ENCODE measurements around the gene NBEAL2.

DNA sequence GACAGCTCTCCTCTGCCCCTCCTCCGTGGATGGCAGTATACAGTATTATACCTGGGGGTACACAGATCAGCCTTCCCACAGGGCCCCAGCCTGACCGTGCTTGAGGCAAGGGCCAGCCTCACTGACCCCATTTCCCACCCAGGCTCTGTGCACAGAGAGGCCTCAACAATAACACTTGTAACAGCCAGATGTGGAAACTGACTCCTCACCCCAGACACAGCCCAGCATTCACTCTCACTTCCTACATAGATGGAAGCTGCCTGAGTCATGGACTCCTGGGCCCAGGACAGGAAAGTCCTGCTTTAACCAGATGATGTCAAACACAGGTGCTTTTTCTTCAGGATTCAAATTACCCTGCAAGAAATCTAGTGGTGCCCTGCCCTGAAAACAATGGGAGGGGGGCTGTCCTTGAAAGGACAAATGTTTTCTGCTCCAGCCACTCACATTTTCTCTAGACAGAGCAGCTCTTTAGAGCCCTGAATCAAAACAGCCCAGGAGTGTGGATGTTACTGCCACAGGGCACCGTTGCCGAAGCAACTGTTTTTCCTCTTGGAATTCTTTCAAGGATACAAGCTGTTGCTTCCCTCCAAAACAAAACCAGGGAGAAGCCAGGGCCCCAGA lies 19.3 kb upstream of the NBEAL2 start:
- TF ChIP-seq, protein P1, sequence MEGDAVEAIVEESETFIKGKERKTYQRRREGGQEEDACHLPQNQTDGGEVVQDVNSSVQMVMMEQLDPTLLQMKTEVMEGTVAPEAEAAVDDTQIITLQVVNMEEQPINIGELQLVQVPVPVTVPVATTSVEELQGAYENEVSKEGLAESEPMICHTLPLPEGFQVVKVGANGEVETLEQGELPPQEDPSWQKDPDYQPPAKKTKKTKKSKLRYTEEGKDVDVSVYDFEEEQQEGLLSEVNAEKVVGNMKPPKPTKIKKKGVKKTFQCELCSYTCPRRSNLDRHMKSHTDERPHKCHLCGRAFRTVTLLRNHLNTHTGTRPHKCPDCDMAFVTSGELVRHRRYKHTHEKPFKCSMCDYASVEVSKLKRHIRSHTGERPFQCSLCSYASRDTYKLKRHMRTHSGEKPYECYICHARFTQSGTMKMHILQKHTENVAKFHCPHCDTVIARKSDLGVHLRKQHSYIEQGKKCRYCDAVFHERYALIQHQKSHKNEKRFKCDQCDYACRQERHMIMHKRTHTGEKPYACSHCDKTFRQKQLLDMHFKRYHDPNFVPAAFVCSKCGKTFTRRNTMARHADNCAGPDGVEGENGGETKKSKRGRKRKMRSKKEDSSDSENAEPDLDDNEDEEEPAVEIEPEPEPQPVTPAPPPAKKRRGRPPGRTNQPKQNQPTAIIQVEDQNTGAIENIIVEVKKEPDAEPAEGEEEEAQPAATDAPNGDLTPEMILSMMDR (IDR thresholded peaks at IDR 0.05), result no peak
- TF ChIP-seq POLR2A (IDR thresholded peaks at IDR 0.05), result no peak
